Tibial nerve (tissue), 4 donors: ENCODE results near the gene CTSA.

Experiments
- CTCF ChIP-seq, 5 experiments: fragments of 200-600 bp in 3 of 5; fragments of 450-650 bp in 2 of 5; sonication (generic) in 3 of 5; IDR thresholded peaks; one replicate each; pipeline ENCODE4 v1.5.1; 2016 to 2019; ENCODE audit warnings: antibody characterized with exemption in 5 of 5, mild to moderate bottlenecking in 3 of 5, moderate library complexity in 2 of 5
- EP300 ChIP-seq, 2 donors: sonication (generic); formaldehyde crosslinking; IDR thresholded peaks; one replicate each; pipeline ENCODE4 v1.6.1; 2017; ENCODE audit warnings: antibody characterized with exemption in 2 of 2, mild to moderate bottlenecking in 1 of 2
- POLR2A ChIP-seq, 2 donors: fragments of 450-650 bp; IDR thresholded peaks; one replicate each; pipeline ENCODE4 v1.6.1; 2017; ENCODE audit warnings: antibody characterized with exemption in 2 of 2, mild to moderate bottlenecking in 2 of 2, moderate library complexity in 2 of 2

DNA sequence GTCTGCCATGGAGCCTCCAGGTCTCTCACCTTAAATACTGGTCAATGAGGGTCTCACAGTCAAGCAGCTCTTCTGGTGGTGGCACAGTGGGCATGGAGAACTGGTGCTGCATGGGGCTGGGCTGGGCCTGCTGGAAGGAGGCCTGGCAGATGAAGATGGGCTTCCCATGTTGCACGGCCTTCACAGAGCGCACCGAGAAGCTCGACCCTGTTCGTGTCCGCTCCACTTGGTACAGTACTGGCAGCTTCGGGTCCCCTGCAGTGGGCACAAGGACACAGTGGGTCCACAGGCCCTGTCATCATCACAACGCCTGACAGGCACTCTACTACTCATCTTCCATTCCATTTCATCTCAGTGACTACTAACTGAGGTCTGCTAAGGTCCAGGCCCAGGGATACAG lies 42.7 kb upstream of the CTSA start:
- TF ChIP-seq CTCF (IDR thresholded peaks at IDR 0.05) (no peak), POLR2A (IDR thresholded peaks at IDR 0.05) (no peak), EP300 (IDR thresholded peaks at IDR 0.05) (no peak)
